ENCODE data around the gene FAR2. TPM values are rescaled to one million over a fixed set of nuclear protein-coding genes. Genes with fewer than 3 reads are reported as not detected.

Gene FAR2
- total RNA-seq, 1 donor: 22.5 TPM

DNA sequence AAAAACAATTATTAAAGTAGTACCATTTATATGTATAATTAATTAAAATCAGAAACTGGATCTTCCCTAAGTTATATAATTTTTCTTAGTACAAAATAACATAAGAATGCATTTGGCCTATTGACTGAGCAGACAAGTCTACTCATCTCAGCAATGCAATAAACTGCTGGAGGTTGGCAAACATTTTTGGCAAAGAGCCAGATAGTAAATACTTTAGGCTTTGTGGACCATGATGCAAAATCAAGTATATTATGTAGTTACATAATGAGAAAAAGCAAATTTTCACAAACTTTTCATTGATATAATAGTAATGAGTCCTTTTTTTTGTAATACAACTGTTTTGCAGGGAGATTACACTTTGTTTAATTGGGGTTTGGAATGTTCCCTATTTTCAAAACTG is 201.0 kb downstream of the FAR2 start:
- DNase-seq (ENCODE audit: low read depth): peak; percentile 67
- TF ChIP-seq, protein P1, sequence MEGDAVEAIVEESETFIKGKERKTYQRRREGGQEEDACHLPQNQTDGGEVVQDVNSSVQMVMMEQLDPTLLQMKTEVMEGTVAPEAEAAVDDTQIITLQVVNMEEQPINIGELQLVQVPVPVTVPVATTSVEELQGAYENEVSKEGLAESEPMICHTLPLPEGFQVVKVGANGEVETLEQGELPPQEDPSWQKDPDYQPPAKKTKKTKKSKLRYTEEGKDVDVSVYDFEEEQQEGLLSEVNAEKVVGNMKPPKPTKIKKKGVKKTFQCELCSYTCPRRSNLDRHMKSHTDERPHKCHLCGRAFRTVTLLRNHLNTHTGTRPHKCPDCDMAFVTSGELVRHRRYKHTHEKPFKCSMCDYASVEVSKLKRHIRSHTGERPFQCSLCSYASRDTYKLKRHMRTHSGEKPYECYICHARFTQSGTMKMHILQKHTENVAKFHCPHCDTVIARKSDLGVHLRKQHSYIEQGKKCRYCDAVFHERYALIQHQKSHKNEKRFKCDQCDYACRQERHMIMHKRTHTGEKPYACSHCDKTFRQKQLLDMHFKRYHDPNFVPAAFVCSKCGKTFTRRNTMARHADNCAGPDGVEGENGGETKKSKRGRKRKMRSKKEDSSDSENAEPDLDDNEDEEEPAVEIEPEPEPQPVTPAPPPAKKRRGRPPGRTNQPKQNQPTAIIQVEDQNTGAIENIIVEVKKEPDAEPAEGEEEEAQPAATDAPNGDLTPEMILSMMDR (IDR thresholded peaks at IDR 0.05; ENCODE audit: insufficient read depth, low read length): no peak
- no peak overlapping the region for H3K4me3 ChIP-seq (ENCODE audit: low read depth, low read length)

- no peak overlapping the region for H3K4me3 ChIP-seq (ENCODE audit: low read depth, low read length)
- TF ChIP-seq, protein P1 (IDR thresholded peaks at IDR 0.05; ENCODE audit: insufficient read depth, low read length): no peak
- no peak for DNase-seq (ENCODE audit: low read depth)
Measured at GRCh38 chr12:29354954-29355353, 205.9 kb downstream of the FAR2 start.

DNA sequence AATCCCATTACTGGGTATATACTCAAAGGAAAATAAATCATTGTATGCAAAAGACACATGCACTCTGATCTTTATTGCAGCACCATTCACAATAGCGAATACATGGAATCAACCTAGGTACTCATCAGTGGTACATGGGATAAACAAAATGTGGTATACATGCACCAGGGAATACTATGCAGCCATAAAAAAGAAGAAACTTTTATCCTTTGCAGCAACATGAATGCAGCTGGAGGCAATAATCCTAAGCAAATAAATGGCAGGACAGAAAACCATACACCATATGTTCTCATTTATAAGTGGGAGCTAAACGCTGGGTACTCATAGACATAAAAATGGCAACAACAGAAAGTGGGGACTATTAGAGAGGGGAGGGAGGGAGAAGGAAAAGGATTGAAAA is 216.0 kb downstream of the FAR2 start:
- H3K4me3 ChIP-seq (ENCODE audit: low read depth, low read length): no peak overlapping the region
- DNase-seq (ENCODE audit: low read depth): no peak
- TF ChIP-seq, protein P1 (IDR thresholded peaks at IDR 0.05; ENCODE audit: insufficient read depth, low read length): no peak

GRCh38 chr12:29374012-29374411 is 224.9 kb downstream of the FAR2 start:
- H3K4me3 ChIP-seq (ENCODE audit: low read depth, low read length): no peak overlapping the region
- TF ChIP-seq, protein P1 (IDR thresholded peaks at IDR 0.05; ENCODE audit: insufficient read depth, low read length): no peak
- DNase-seq (ENCODE audit: low read depth): no peak

- no peak overlapping the region for H3K4me3 ChIP-seq (ENCODE audit: low read depth, low read length)
- TF ChIP-seq, protein P1 (IDR thresholded peaks at IDR 0.05; ENCODE audit: insufficient read depth, low read length): no peak
- DNase-seq (ENCODE audit: low read depth): no peak
Measured at GRCh38 chr12:29374913-29375312, 225.8 kb downstream of the FAR2 start.

DNA sequence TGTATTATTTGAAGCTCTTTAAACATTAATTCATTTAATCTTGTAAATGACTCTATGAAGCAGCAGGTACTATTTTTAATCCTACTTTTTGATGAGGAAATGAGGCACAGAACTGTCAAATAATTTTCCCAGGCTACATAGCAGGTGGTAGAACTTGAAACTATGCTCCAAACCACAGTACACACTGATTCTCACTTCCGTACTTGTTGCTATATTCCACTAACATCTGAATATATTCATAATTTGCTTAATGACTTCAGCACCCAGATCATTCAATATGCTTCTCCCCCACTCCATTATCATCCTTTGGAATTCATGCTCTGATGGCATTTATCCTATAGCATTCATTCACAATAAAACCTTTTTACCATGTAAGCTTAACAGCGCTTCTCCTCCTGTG is 227.0 kb downstream of the FAR2 start:
- no peak for DNase-seq (ENCODE audit: low read depth)
- TF ChIP-seq, protein P1 (IDR thresholded peaks at IDR 0.05; ENCODE audit: insufficient read depth, low read length): no peak
- no peak overlapping the region for H3K4me3 ChIP-seq (ENCODE audit: low read depth, low read length)
